ENCODE measurements around the gene PPM1H.

PPM1H gene

DNA sequence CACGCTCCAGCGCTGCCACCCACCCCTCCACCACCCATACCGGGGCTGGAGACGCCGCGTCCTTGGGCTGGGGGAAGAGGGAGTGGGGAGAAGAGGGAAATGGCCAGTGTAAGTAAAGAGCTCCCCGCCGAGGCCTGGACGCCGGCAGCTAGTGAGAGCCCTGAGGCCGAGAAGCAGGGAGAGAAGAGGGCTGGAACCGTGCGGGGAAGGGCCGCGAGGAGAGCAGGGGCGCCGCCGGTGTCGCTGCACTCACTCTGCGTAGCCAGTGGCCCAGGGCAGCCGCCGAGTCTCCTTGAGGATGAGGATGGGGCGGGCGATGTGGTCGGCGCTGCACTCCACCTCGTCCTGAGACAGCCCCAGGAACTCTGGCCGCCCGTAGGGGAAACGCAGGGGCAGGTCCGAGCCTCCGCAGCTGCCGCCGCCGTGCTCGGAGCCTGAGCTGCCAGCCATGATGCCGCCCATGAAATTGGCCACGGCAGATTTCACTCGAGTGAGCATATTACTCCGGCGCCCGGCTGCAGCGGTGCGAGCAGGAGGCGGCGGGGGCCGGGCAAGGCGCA lies 631 bp downstream of the PPM1H start:
- no peak for TF ChIP-seq ZFX (IDR thresholded peaks at IDR 0.05)
- TF ChIP-seq, protein P1, sequence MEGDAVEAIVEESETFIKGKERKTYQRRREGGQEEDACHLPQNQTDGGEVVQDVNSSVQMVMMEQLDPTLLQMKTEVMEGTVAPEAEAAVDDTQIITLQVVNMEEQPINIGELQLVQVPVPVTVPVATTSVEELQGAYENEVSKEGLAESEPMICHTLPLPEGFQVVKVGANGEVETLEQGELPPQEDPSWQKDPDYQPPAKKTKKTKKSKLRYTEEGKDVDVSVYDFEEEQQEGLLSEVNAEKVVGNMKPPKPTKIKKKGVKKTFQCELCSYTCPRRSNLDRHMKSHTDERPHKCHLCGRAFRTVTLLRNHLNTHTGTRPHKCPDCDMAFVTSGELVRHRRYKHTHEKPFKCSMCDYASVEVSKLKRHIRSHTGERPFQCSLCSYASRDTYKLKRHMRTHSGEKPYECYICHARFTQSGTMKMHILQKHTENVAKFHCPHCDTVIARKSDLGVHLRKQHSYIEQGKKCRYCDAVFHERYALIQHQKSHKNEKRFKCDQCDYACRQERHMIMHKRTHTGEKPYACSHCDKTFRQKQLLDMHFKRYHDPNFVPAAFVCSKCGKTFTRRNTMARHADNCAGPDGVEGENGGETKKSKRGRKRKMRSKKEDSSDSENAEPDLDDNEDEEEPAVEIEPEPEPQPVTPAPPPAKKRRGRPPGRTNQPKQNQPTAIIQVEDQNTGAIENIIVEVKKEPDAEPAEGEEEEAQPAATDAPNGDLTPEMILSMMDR (conservative IDR thresholded peaks at IDR 0.05), result no peak
- peak overlapping the region; percentile 89 for H3K27ac ChIP-seq

DNA sequence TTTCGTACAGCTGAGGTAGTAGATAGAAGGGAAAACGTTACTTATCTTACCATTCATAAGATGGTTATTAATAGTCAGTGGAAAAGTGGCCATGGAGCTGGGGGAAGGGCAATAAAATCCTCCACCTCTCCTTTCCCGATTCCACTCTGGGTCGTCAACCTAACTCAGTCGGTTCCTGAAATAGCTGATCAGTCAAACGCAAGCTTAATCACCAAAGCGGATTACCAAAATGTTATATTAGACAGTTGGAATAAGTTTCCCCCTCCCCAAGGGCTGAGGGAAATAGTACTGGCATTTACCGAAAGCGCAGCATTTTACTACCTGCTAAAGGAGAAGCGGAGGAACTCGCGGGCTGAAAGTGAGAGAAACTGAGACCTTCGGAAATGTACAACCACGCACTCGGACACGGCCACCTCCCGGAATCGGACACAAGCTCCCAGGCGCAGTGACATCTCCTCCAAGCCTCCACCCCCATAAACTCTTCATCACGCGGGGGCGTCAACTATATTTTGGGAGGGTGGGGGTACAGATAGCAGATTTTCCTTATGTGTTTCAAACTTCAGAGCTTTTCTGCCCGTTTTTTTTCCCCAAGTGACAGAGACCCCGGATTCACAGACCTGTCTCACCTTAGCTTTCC lies 1.2 kb downstream of the PPM1H start:
- peak overlapping the region; percentile 89 for H3K27ac ChIP-seq
- TF ChIP-seq, protein P1 (conservative IDR thresholded peaks at IDR 0.05), result no peak
- no peak for TF ChIP-seq ZFX (IDR thresholded peaks at IDR 0.05)

- H3K27ac ChIP-seq, result peak overlapping the region; percentile 89
- TF ChIP-seq, protein P1 (conservative IDR thresholded peaks at IDR 0.05), result no peak
- TF ChIP-seq ZFX (IDR thresholded peaks at IDR 0.05), result no peak
Observed at GRCh38 chr12:62933220-62933601, 1.7 kb downstream of the PPM1H start.

- TF ChIP-seq ZFX (IDR thresholded peaks at IDR 0.05), result no peak
- H3K27ac ChIP-seq, result no peak overlapping the region
Observed at GRCh38 chr12:62931477-62931876, 3.5 kb downstream of the PPM1H start.

GRCh38 chr12:62930546-62931425 lies 4.2 kb downstream of the PPM1H start:
- H3K27ac ChIP-seq, result no peak overlapping the region
- TF ChIP-seq, protein P1 (conservative IDR thresholded peaks at IDR 0.05), result no peak
- no peak for TF ChIP-seq ZFX (IDR thresholded peaks at IDR 0.05)

DNA sequence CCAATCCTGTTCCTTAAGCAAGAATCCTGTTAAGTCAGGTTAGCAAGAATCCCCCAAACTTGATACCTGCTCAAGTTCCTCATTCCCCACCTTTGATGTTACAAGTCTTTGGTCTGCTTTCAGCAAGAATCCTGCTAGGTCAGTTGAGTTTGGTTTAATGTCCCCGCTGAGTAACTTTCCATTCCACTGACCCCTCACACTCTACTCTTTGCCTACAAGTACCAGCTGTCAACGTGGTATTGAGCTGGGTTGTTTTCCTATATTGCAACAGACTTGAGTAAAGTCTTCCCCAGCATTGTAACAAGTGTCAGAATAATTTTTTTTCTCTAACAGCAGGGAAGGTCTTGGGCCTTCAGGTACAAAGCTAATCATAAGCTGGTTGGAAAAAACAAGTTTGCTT lies 6.3 kb downstream of the PPM1H start:
- H3K27ac ChIP-seq, result no peak overlapping the region
- TF ChIP-seq, protein P1 (conservative IDR thresholded peaks at IDR 0.05), result no peak
- no peak for TF ChIP-seq ZFX (IDR thresholded peaks at IDR 0.05)

DNA sequence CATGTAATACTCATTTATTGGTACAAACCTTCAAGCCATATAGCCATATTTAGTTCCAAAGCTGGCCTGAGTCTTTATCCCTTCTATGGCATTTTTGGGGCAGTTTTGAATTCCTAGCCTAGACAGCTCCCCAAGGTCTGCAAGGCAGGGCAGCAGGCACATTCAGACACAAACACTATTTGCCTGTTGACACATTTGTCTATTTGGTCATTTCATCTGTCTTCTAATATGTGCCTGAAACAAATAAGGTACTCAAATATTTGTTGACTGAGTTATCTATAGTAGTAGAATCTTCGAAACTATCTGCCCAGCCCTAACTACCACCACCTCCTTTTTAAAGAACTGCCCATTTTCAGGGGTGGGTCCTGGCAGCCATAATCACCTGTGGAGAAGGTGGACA lies 9.3 kb downstream of the PPM1H start:
- no peak for TF ChIP-seq ZFX (IDR thresholded peaks at IDR 0.05)
- TF ChIP-seq, protein P1 (conservative IDR thresholded peaks at IDR 0.05), result no peak

More for the DNA sequence above, 9.3 kb downstream of the PPM1H start:
- no peak overlapping the region for H3K27ac ChIP-seq

All from C4-2B (cell line).